CD4-positive, CD25-positive, alpha-beta regulatory T cell (primary cell): ENCODE results near the gene NYAP2. TPM values are rescaled to one million over a fixed set of nuclear protein-coding genes. Genes with fewer than 3 reads are reported as not detected.

Source experiments
- ATAC-seq, 2 donors: fragments of 150-1000 bp; cut with Tn5 transposase; one replicate each; pipeline ENCODE4 v1.10.0; 2021; ENCODE audit warnings: low read depth in 2 of 2, moderate number of reproducible peaks in 2 of 2, moderate library complexity in 1 of 2
- DNase-seq, 3 donors: peaks; one replicate each; pipeline versions ENCODE4 v3.0.0 to v3.0.0-alpha.2; 2012 to 2022; ENCODE audit warnings: mixed read lengths in 1 of 3
- H3K27ac ChIP-seq: one replicate; pipeline ENCODE4 v1.7.0; 2013; ENCODE audit warnings: mild to moderate bottlenecking, low read length; ENCODE audit not compliant: insufficient read depth, poor library complexity, severe bottlenecking
- H3K27me3 ChIP-seq: one replicate; pipeline ENCODE4 v1.7.0; 2013; ENCODE audit warnings: low read length; ENCODE audit not compliant: control insufficient read depth, insufficient read depth
- H3K36me3 ChIP-seq: one replicate; pipeline ENCODE4 v1.7.0; 2013; ENCODE audit warnings: mild to moderate bottlenecking, low read length, moderate library complexity; ENCODE audit not compliant: control insufficient read depth, insufficient read depth
- H3K4me1 ChIP-seq: 2 replicates; pipeline ENCODE4 v1.7.0; 2013; ENCODE audit warnings: mild to moderate bottlenecking, low read length; ENCODE audit not compliant: insufficient read depth, control insufficient read depth, poor library complexity, severe bottlenecking
- H3K4me3 ChIP-seq: one replicate; pipeline ENCODE4 v1.7.0; 2013; ENCODE audit warnings: low read depth, mild to moderate bottlenecking, low read length, moderate library complexity
- H3K9me3 ChIP-seq, 2 experiments: 1 replicate in 1 of 2; 2 replicates in 1 of 2; pipeline ENCODE4 v1.7.0; 2013; ENCODE audit warnings: low read length in 2 of 2, mild to moderate bottlenecking in 1 of 2, moderate library complexity in 1 of 2; ENCODE audit not compliant: control insufficient read depth in 2 of 2
- H3K27ac Mint-ChIP-seq, 3 donors: one replicate each; pipeline ENCODE4 v1.8.0; 2020 to 2022; ENCODE audit warnings: mild to moderate bottlenecking in 3 of 3, mixed read lengths in 3 of 3, moderate library complexity in 2 of 3
- H3K27me3 Mint-ChIP-seq: one replicate; pipeline ENCODE4 v1.8.0; 2022; ENCODE audit warnings: mild to moderate bottlenecking, mixed read lengths
- H3K36me3 Mint-ChIP-seq: one replicate; pipeline ENCODE4 v1.8.0; 2020; ENCODE audit warnings: mixed read lengths
- H3K4me1 Mint-ChIP-seq, 4 donors: one replicate each; pipeline ENCODE4 v1.8.0; 2020 to 2022; ENCODE audit warnings: mixed read lengths in 4 of 4, mild to moderate bottlenecking in 1 of 4
- H3K4me3 Mint-ChIP-seq, 4 donors: one replicate each; pipeline ENCODE4 v1.8.0; 2020 to 2022; ENCODE audit warnings: mild to moderate bottlenecking in 4 of 4, mixed read lengths in 4 of 4, moderate library complexity in 3 of 4
- H3K9me3 Mint-ChIP-seq, 7 donors: one replicate each; pipeline ENCODE4 v1.8.0; 2020 to 2022; ENCODE audit warnings: mixed read lengths in 7 of 7, mild to moderate bottlenecking in 3 of 7, moderate library complexity in 2 of 7
- polyA plus RNA-seq, 4 donors: library from polyadenylated mRNA; unstranded; fragments of 300-500 nt; fragmentation: Illumina TruSeq; gene quantifications; one replicate each; pipeline ENCODE4 v1.2.3, GENCODE V29; 2021
- total RNA-seq: library from RNA; stranded (reverse); gene quantifications from one replicate; pipeline ENCODE4 v1.2.3, GENCODE V29; 2022

Gene NYAP2
- total and polyA plus RNA-seq, 5 donors from 2014 or later = 0.20 TPM; not detected in 4

DNA sequence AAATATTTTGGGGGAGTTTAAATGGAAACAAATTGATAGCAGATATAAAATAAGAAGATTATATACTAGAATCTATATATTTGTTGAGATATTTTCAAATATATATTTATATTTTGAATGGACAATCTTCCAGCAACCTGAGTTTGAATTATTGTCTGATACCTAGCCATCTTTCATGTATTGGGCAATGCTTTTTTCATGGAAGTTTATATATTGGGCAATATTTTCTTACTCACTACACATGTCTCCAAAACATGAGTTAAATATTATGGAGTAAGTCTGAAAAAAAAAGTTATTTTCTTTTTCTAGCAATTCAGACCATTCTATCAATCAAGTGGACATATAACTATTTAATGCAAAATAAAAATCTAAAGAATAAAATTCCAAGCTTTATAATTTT, 295.2 kb downstream of the NYAP2 start:
- Mint-ChIP-seq H3K9me3 (peaks cover 0 to 3% (median 0%) of the 10 kb centered on the region in 7 donors), H3K27ac (no peak overlapping the region), H3K4me3 (no peak overlapping the region), H3K27me3 (no peaks in the 10 kb centered on the region), H3K36me3 (no peaks in the 10 kb centered on the region), H3K4me1 (no peaks in the 10 kb centered on the region)
- Histone ChIP-seq H3K27ac (no peak overlapping the region), H3K4me3 (no peak overlapping the region), H3K27me3 (no peaks in the 10 kb centered on the region), H3K9me3 (no peaks in the 10 kb centered on the region), H3K4me1 (no peaks in the 10 kb centered on the region), H3K36me3 (no peaks in the 10 kb centered on the region)
- DNase-seq (no peak), ATAC-seq (no peak)

- H3K36me3 Mint-ChIP-seq = no peaks in the 10 kb centered on the region
- Histone ChIP-seq H3K36me3 (no peaks in the 10 kb centered on the region), H3K4me1 (no peaks in the 10 kb centered on the region)
These were observed 298.4 kb downstream of the NYAP2 start for GRCh38 chr2:225697936-225698335.

More at GRCh38 chr2:225697936-225698335, 298.4 kb downstream of the NYAP2 start:
- H3K27ac ChIP-seq = no peak overlapping the region
- no peaks in the 10 kb centered on the region for H3K27me3 ChIP-seq
- H3K27me3 Mint-ChIP-seq = no peaks in the 10 kb centered on the region
- no peak for DNase-seq
- H3K4me1 Mint-ChIP-seq = no peaks in the 10 kb centered on the region
- H3K4me3 ChIP-seq = no peak overlapping the region
- H3K4me3 Mint-ChIP-seq = no peak overlapping the region
- H3K9me3 ChIP-seq = no peaks in the 10 kb centered on the region
- H3K27ac Mint-ChIP-seq = no peak overlapping the region
- H3K9me3 Mint-ChIP-seq = peaks cover 0 to 3% (median 0%) of the 10 kb centered on the region in 7 donors
- ATAC-seq = no peak
